ENCODE data around the gene ZFHX2.

Gene ZFHX2

DNA sequence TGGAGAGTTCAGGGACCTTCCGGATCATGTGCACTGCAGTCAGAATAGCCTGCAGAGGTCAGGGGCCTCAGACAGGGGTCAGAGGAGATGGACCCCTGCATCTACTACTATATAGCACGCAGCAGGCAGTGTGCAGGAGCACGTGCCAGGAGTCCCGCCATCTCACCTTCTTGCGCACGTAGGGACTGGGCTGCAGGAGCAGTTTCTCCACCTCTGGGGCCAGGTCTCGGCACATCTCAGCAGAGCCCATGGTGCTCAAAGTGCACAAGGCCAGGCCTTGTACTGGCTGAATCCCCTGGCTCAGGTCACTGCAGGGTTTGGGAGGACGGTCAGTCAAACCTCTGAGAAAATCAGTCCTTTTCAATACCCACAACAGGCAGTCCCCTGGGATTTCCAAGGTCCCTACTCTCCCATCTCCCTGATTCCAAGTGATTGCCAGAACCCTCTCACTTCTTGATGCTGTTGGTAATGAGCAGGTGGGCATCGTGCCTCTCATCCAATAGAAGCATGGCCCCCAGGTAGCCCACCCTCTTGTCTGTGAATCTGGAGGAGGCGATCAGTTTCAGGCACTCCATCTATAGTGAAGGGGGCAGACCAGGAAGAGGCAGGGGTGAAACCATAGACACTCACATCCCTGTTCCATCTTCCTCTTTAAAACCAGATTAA, 14.7 kb upstream of the ZFHX2 start:
- Histone ChIP-seq H3K9me3 (no peaks in the 10 kb centered on the region), H3K4me3 (ENCODE audit: low read depth, low read length) (no peak overlapping the region; the same call in 1 of the 2 replicates), H3K4me1 (peaks cover 15% of the 10 kb centered on the region), H3K27me3 (no peaks in the 10 kb centered on the region), H3K36me3 (no peaks in the 10 kb centered on the region)
- no peak for DNase-seq
- no peak for TF ChIP-seq CTCF (IDR thresholded peaks at IDR 0.05; ENCODE audit: low read depth, low read length)

DNA sequence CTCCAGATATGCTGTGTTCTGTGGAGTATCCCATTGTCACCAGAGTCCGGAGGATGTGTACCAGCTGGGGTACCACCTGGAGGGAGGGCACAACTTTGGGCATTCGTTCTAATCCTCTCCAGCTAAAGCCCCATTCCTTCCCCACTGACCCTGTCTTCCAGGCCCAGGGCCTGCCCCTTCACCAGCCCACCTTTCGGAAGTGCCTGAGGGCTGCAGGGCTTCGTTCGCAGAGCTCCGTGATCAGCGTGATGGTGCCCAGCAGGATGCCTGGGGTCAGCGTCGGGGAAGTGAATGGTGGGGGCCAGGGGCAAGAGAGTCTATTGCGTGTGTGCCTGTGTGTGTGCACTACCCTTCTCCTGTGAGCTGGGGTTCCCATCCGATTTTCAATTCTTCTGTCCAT, 14.1 kb upstream of the ZFHX2 start:
- Histone ChIP-seq H3K4me1 (peaks cover 15% of the 10 kb centered on the region), H3K27me3 (no peaks in the 10 kb centered on the region), H3K9me3 (no peaks in the 10 kb centered on the region), H3K36me3 (no peaks in the 10 kb centered on the region), H3K4me3 (ENCODE audit: low read depth, low read length) (no peak overlapping the region)
- no peak for DNase-seq
- TF ChIP-seq CTCF (IDR thresholded peaks at IDR 0.05; ENCODE audit: low read depth, low read length), result no peak

GRCh38 chr14:23564876-23565275, 13.3 kb upstream of the ZFHX2 start:
- Histone ChIP-seq H3K4me1 (peaks cover 15% of the 10 kb centered on the region), H3K9me3 (no peaks in the 10 kb centered on the region), H3K36me3 (peaks cover 3% of the 10 kb centered on the region; the same call in 1 of the 2 replicates), H3K27me3 (no peaks in the 10 kb centered on the region), H3K4me3 (ENCODE audit: low read depth, low read length) (no peak overlapping the region)
- no peak for TF ChIP-seq CTCF (IDR thresholded peaks at IDR 0.05; ENCODE audit: low read depth, low read length)
- DNase-seq, result no peak

- no peak for DNase-seq
- TF ChIP-seq CTCF (IDR thresholded peaks at IDR 0.05; ENCODE audit: low read depth, low read length), result no peak
- H3K27me3 ChIP-seq, result no peaks in the 10 kb centered on the region
- H3K4me1 ChIP-seq, result peaks cover 15% of the 10 kb centered on the region
- no peaks in the 10 kb centered on the region for H3K9me3 ChIP-seq
- H3K36me3 ChIP-seq, result peaks cover 6% of the 10 kb centered on the region; the same call in 1 of the 2 replicates
- no peak overlapping the region for H3K4me3 ChIP-seq (ENCODE audit: low read depth, low read length)
Measured at GRCh38 chr14:23564181-23564812, 12.7 kb upstream of the ZFHX2 start.

DNA sequence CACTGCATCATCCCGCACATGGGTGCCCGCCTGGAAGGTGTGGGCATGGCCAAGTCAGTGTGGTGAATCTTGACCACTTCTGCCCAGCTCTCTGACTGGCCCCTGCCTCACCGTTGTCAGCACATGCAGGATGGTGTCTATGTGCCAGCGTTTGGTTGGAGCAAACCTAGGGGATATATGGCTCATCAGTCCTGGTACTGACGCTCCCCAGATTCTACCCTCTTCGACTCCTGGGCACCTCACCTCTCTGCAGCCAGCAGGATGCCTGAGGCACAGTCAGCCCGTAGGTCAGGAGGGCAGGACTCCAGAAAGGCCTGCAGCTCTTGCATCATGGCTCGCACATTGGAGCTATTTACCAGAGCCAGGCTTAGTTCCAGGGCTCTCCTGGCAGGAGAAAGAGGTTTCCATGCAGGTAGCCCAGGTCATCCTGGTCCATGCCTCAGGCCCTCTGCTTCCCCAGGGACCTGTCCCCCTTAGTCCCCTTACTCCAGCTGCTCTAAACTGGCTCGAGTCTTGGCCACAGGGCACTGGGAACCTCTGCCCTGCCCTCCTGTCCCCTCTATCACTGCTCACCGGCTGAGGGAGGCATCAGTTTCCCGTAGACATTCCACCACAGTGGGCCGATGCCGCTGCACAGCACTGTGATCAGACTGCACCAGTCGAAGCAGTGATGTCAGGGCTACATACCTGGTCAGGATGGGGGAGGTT, 12.1 kb upstream of the ZFHX2 start:
- peaks cover 11% of the 10 kb centered on the region for H3K4me1 ChIP-seq
- no peak overlapping the region for H3K4me3 ChIP-seq (ENCODE audit: low read depth, low read length)
- H3K27me3 ChIP-seq, result no peaks in the 10 kb centered on the region
- no peak for DNase-seq
- H3K9me3 ChIP-seq, result no peaks in the 10 kb centered on the region
- H3K36me3 ChIP-seq, result peaks cover 12% of the 10 kb centered on the region
- TF ChIP-seq CTCF (IDR thresholded peaks at IDR 0.05; ENCODE audit: low read depth, low read length), result no peak
